Stimulated activated CD4-positive, alpha-beta T cell treated with anti-CD3 and anti-CD28 coated beads, Interleukin-4, amount 100 ng/mL, for 1 hour (primary cell): Measurements from ENCODE around the gene CCDC69.
"Not testable (repeated sequence)": the region's sequence is repeated elsewhere in the genome, so short reads cannot be mapped to it uniquely, and the experiment has no call there.

Experiments used
- DNase-seq: peaks from one replicate; pipeline ENCODE4 v3.0.0-alpha.2; 2020

Gene CCDC69

DNA sequence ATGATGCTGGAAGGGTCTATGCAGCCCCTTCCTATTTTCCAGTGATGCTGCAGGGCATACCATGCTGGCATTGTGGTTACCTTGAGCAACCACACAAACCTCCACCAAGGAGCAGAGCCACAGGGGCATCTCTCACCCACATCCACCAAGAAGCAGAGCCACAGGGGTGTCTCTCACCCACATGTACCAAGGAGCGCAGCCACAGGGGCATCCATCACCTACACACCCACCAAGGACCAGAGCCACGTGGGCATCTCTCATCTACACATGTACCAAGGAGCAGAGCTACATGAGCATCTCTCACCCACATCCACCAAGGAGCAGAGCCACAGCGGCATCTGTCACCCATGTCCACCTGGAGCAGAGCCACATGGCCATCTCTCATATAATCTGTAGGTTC, 20.3 kb upstream of the CCDC69 start:
- no peak for DNase-seq

GRCh38 chr5:151243564-151243963, 19.7 kb upstream of the CCDC69 start:
- DNase-seq = no peak

DNA sequence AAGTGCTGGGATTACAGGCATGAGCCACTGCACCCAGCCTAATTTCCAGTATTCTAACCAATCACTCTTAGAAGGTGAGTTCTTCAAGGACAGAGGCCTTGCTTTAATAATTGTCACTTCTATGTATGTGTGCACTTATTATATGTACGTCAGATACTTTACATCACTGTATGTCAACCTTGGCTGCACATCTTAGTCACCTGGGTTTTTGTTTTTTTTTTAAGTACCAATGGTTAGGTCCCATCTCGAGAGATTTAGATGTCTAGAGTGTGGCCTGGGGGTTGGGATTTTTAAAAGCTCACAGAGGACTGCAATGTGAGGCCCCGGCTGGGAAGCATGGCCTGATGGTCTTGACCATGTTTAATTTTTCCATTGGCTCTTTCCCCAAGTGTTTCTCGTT, 19.2 kb upstream of the CCDC69 start:
- no peak for DNase-seq

DNA sequence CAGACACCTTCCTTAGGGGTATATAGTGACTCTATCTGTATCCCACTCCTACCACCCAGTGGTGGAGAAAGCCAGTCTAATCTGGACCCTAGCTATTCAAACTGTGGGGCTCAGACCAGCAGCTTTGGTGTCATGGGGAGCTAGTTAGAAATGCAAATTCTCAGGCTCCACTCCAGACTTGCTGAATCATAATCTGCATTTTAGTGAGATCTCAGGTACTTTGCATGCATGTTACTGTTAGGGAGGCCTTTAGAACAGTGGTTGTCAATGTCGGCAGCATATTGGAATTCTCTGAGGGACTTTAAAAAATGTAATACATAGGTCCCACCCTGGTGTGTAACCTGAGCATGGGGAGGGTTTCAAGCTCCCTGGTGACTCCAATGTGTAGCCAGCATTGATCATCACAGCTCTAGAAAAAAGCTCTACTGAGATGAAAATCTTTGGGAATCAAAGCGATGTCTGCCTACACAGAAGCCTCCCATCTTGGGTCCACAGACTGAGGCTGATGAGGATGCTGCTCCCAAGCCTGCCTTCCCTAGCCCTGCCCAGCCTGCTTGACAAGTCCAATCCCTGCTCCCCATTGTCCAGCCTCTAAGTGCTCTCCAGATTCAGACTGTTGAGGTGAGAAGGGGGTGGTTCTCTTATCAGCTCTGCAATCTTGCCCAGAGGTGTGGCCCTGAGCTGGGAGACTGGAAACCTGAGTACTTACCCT, 17.2 kb upstream of the CCDC69 start:
- no peak for DNase-seq

DNA sequence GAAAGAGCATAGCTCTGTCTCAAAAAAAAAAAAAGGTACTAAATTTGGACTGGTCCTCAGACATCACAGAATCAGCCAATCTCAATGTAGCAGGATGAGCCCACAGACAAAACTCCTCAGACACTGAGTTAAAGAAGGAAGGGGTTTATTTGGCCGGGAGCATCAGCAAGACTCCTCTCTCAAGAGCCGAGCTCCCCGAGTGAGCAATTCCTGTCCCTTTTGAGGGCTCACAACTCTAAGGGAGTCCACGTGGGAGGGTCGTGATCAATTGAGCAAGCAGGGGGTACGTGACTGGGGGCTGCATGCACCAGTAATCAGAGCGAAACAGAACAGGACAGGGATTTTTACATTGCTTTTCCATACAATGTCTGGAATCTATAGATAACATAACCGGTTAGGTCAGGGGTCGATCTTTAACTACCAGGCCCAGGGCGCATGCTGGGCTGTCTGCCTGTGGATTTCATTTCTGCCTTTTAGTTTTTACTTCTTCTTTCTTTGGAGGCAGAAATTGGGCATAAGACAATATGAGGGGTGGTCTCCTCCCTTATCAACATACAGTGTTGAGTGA, 16.5 kb upstream of the CCDC69 start:
- DNase-seq = not testable (repeated sequence)

GRCh38 chr5:151239237-151239861, 15.5 kb upstream of the CCDC69 start:
- peak; percentile 59 for DNase-seq

DNA sequence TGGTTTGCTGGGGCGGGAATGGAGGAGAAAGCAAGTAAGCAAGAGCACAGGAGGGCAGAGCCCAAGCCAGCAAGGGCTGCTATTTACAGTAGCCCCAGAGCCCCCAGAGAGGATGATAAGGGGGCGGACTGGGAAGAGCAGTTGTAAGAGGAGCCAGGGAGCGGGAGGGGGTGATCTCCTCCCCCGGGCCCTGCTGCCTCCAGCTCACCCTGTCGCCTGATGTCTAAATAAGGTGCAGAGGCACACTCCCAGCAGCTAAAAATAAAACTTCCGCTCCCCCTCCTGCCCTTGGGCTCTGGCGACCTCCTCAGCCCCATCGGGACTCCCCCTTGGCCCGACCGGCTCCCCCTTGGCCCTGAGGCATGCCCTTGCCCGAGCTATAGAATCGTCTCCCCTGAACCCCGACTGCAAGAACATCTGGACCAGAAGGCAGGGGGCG, 14.4 kb upstream of the CCDC69 start:
- DNase-seq = no peak

DNA sequence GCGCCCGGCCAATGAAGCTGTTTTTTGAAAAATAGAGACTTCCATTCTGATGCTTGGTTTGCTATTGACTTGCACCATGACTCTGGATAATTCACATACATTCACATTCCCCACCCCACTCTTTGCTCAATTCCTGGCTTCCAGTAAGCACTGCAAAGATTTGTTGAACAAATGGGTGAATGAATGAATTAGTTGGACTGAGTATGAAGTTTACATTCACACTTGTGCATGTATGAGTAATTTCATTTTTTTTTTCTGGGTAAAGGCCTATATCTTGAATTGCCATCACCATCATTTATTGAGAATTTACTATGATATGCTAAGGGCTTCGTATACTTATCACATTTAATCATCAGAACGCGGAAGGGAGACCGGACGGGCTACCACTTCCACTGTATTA, 13.8 kb upstream of the CCDC69 start:
- no peak for DNase-seq

- no peak for DNase-seq
Observed at GRCh38 chr5:151236888-151237287, 13.0 kb upstream of the CCDC69 start.

- DNase-seq = not testable (repeated sequence)
Observed at GRCh38 chr5:151235239-151235571, 11.3 kb upstream of the CCDC69 start.

GRCh38 chr5:151234476-151235238, 10.8 kb upstream of the CCDC69 start:
- DNase-seq = peak; percentile 30

DNA sequence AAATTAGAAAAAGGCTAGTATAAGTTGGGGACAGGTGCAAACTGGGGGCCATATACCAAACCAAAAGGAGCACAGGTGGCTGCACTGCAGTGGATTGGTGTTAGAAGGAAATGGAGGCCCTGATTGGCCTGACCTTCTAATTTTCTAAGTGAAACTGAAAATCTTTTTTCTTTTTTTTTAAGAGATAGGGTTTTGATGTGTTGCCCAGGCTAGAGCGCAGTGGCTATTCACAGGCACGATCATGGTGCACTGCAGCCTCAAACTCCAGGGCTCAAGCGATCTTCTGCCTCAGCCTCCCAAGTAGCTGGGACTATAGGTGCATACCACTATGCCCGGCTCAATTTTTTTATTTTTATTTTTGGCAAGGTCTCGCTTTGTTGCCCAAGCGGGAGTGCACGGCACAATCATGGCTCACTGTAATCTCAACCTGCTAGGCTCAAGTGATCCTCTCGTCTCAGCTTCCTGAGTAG, 9.8 kb upstream of the CCDC69 start:
- DNase-seq = no peak

- no peak for DNase-seq
Observed at GRCh38 chr5:151231359-151231758, 7.5 kb upstream of the CCDC69 start.

DNA sequence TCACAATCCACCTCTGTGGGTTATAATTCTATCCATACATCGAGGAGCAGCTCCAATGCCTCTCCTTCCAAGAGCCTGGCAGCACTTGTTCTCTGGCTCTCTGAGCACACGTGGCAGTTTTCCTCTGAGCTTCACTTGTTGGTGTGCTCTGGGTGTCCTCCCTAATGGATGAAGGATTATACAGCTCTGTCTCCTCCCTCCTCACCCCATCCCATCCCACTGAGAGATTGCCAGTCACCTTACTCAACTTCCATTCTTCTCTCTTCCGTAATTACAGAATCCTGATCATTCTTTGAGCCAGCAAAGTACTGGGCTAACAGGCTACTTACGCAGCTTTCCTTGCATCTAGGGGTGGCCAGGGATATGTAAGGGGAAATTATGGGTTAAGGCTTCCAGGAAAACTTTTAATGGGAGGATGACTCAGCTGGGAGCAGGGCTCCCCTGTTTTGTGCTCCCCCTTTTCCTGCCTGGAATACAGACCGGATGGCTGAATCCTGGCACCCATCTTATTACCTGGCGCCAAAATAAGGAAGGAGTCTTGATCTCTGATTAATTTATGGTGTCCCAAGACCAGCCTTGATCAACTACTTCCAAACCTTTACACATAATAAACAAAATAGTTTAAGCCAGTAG, 6.3 kb upstream of the CCDC69 start:
- no peak for DNase-seq

GRCh38 chr5:151228986-151229385, 5.1 kb upstream of the CCDC69 start:
- no peak for DNase-seq

DNA sequence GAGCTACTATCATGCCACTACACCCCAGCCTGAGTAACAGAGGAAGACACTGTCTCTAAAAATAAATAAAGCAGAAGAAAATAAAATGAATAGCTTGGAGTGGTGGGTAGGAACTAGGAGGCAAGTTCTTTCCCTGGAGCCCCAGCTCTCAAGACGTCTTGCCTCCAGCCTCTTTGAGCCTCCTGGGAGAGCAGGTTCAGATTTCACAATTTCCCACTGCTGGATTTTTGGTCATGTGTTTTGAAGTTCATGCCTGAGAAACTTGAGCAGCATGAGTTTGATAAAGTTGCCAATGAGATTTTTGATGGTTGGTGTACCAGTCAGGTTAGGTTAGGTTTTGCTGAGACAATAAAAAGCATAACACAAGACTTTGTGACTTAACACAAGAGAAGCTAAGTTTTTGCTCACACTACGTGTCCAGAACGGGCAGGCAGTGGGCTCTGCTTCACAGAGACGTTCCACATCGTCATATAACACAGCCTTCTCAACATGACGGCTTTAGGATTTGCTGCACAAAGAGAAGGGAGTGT, 4.1 kb upstream of the CCDC69 start:
- DNase-seq = no peak

GRCh38 chr5:151225475-151225874, 1.6 kb upstream of the CCDC69 start:
- DNase-seq = no peak

DNA sequence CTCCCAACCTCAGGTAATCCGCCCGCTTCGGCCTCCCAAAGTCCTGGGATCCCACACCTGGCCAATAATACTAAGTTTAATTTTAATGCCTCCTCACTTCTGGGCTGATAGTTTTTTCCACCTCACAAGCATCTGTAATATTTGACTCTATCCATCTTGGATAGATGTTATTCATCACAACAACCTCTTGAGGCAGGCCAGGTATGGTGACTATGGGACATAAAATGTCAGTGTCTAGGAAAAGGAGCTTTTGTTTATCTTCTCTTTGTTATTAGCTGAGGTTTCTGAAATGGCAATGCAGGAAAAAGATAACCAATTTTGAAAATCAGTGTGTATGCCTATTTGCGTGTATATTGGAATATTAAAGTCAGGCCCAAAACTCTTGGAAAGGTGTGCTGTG, 1.2 kb upstream of the CCDC69 start:
- no peak for DNase-seq

DNA sequence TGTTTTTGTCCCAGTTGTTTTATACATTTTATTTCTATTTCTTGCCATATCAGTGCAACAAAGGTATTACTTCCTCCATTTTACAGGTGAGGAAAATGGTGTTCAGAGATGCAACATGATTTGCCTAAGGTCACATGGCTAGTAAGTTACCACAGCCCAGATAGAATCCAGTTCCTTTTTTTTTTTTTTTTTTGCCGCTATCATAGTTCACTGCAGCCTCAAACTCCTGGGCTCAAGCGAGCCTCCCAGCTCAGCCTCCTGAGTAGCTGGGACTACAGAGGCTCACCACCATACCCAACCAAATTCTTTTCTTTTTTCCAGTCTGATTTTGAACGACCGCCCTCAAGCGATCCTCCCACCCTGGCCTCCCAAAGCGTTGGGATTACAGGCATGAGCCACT, 480 bp upstream of the CCDC69 start:
- DNase-seq = no peak

- DNase-seq = peak; percentile 33
Observed at GRCh38 chr5:151222790-151223446, 974 bp downstream of the CCDC69 start.

DNA sequence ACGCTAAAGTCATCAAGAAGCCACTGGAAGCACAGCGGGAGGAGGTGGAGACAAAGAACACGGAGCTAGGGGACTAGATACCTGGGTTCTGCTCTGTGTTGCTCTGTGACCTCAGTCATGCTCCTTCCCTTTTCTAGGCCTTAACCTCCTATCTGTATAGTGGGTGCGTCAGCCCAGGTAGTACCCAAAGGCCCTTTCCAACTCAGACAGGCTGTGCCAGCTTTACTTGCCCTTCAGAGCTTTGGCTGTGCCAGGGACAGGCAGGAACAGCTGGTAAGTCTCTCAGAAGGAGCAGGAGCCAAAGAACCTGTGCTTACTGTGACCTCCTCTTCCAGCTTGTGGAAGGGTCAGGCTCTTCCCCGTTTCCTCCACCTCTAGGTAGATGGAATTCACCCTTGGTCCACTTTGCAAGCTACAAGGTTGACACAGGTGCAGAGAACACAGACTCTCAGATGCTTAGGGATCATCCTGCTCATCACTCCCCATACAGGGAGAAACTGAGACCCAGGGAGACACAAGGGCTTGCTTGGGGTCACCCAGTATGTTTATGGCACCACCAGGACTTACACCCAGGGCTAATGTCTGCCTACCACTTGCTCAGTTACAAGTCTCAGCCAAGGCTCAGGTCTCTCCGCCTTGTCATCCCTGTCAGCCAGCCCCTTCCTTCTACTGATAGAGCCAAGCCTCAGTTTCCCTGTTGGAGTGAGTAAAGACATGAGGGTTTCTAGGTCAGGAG, 1.7 kb downstream of the CCDC69 start:
- no peak for DNase-seq

DNA sequence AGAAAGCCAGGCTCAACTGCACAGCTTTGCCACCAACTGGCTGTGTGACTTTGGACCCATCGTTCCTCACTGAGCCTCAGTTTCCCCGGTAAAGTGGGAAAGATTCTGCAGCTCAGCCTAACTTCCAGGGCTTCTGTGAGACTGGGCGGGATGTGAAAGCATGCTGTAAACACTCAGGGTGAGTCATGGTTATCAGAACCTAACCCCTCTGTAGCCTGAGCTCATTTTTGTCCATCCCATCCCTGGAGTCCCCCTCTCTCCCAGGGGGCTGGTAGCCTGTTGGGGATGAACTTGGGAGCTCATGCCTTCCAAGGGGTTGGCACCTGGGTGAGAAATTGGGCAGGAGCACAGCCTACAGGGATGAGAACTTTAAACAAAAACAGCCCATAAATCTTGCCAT, 2.3 kb downstream of the CCDC69 start:
- DNase-seq = no peak
